Epidermal melanocyte (primary cell): ENCODE data around the gene NCF2.
A peak's percentile ranks its signal among the peaks of the same experiment; 100 is the strongest.
"Not testable (repeated sequence)": the region's sequence is repeated elsewhere in the genome, so short reads cannot be mapped to it uniquely, and the experiment has no call there.

Experiments
- DNase-seq: peaks from one replicate; pipeline ENCODE4 v3.0.0; 2011; ENCODE audit warnings: low spot score; ENCODE audit not compliant: insufficient read length

The NCF2 gene

GRCh38 chr1:183590244-183591191, at the start of gene NCF2:
TSS of gene NCF2 (minus strand) at chr1:183590459. CDS start at chr1:183590329, 130 bp downstream.
- DNase-seq, result no peak

- DNase-seq, result no peak
Observed at GRCh38 chr1:183638649-183639387, 48.6 kb upstream of the NCF2 start.

GRCh38 chr1:183636783-183637182, 46.5 kb upstream of the NCF2 start:
- DNase-seq, result no peak

GRCh38 chr1:183636334-183636682, 46.0 kb upstream of the NCF2 start:
- DNase-seq, result no peak

- DNase-seq, result peak; percentile 88
Observed at GRCh38 chr1:183635606-183636333, 45.5 kb upstream of the NCF2 start, which contains the start of gene ARPC5. TSS of gene ARPC5 (minus strand) at chr1:183635783. CDS start at chr1:183635659, 124 bp downstream.

GRCh38 chr1:183635099-183635605, 44.9 kb upstream of the NCF2 start:
- DNase-seq, result no peak

- DNase-seq, result no peak
Observed at GRCh38 chr1:183634429-183635065, 44.3 kb upstream of the NCF2 start.

- no peak for DNase-seq
Observed at GRCh38 chr1:183633676-183634343, 43.6 kb upstream of the NCF2 start.

GRCh38 chr1:183632964-183633363, 42.7 kb upstream of the NCF2 start:
- DNase-seq, result no peak

- no peak for DNase-seq
Observed at GRCh38 chr1:183632114-183632513, 41.9 kb upstream of the NCF2 start.

GRCh38 chr1:183630748-183631147, 40.5 kb upstream of the NCF2 start:
- peak; percentile 60 for DNase-seq

GRCh38 chr1:183628537-183628936, 38.3 kb upstream of the NCF2 start:
- no peak for DNase-seq

GRCh38 chr1:183626236-183626635, 36.0 kb upstream of the NCF2 start:
- DNase-seq, result not testable (repeated sequence)

- DNase-seq, result no peak
Observed at GRCh38 chr1:183622884-183623785, 32.9 kb upstream of the NCF2 start.

GRCh38 chr1:183622013-183622412, 31.8 kb upstream of the NCF2 start:
- no peak for DNase-seq

GRCh38 chr1:183620311-183620710, 30.1 kb upstream of the NCF2 start:
- no peak for DNase-seq

GRCh38 chr1:183619781-183620180, 29.5 kb upstream of the NCF2 start:
- no peak for DNase-seq

- not testable (repeated sequence) for DNase-seq
Observed at GRCh38 chr1:183618202-183618601, 27.9 kb upstream of the NCF2 start.

- DNase-seq, result not testable (repeated sequence)
Observed at GRCh38 chr1:183612975-183613374, 22.7 kb upstream of the NCF2 start.
